BE2C (cell line): ENCODE data around the gene BRME1.

Experiments used
- DNase-seq: peaks from one replicate; pipeline ENCODE4 v3.0.0-alpha.2; 2020
- H3K27me3 ChIP-seq: fragments of 250-450 bp; sonication (Bioruptor Pico); 2 replicates; pipeline ENCODE4 v1.5.1; 2020; ENCODE audit warnings: mild to moderate bottlenecking
- H3K36me3 ChIP-seq: fragments of 250-450 bp; sonication (Bioruptor Pico); 2 replicates; pipeline ENCODE4 v1.5.1; 2020; ENCODE audit warnings: mild to moderate bottlenecking
- H3K4me1 ChIP-seq: fragments of 250-450 bp; sonication (Bioruptor Pico); 2 replicates; pipeline ENCODE4 v1.5.1; 2020
- H3K4me3 ChIP-seq: 2 replicates; pipeline ENCODE4 v1.5.1; 2011; ENCODE audit warnings: low read depth, low read length
- H3K9me3 ChIP-seq: fragments of 250-450 bp; sonication (Bioruptor Pico); 2 replicates; pipeline ENCODE4 v1.5.1; 2020
- CTCF ChIP-seq: IDR thresholded peaks from 2 replicates; pipeline ENCODE4 v1.5.1; 2012; ENCODE audit warnings: mild to moderate bottlenecking, low read depth, low read length

The BRME1 gene

GRCh38 chr19:13870873-13871272 is 35.0 kb downstream of the BRME1 start:
- Histone ChIP-seq H3K36me3 (no peaks in the 10 kb centered on the region), H3K27me3 (peaks cover 11% of the 10 kb centered on the region), H3K4me1 (no peaks in the 10 kb centered on the region; the same call in 1 of the 2 replicates), H3K4me3 (no peak overlapping the region), H3K9me3 (no peaks in the 10 kb centered on the region)
- no peak for TF ChIP-seq CTCF
- DNase-seq: no peak

DNA sequence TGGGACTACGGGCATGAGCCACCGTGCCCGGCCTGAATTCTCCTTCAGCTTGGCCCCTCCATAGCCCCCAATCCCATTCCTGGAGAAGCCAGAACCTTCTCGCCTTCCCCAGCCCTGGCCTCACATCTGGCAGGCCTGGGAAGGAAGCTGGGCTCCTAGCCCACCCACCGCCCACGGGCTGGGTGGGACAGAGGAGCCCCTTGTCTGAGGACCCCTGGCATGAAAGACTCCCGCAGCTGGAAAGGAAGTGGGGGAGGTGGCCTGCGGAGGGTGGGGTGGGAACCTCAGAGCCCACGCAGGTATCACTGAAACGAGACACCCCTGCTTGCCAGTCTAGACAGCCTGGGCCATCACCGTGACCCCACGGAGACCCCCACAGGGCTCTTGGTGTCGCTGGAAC is 36.6 kb downstream of the BRME1 start:
- no peak for DNase-seq
- H3K36me3 ChIP-seq: no peaks in the 10 kb centered on the region
- no peak for TF ChIP-seq CTCF
- H3K27me3 ChIP-seq: peaks cover 22% of the 10 kb centered on the region
- H3K4me3 ChIP-seq: no peak overlapping the region
- no peaks in the 10 kb centered on the region for H3K9me3 ChIP-seq
- no peaks in the 10 kb centered on the region; the same call in 1 of the 2 replicates for H3K4me1 ChIP-seq

GRCh38 chr19:13868663-13869062 is 37.3 kb downstream of the BRME1 start:
- Histone ChIP-seq H3K4me3 (no peak overlapping the region), H3K9me3 (no peaks in the 10 kb centered on the region), H3K27me3 (peaks cover 23% of the 10 kb centered on the region), H3K4me1 (no peaks in the 10 kb centered on the region), H3K36me3 (no peaks in the 10 kb centered on the region)
- no peak for DNase-seq
- no peak for TF ChIP-seq CTCF

DNA sequence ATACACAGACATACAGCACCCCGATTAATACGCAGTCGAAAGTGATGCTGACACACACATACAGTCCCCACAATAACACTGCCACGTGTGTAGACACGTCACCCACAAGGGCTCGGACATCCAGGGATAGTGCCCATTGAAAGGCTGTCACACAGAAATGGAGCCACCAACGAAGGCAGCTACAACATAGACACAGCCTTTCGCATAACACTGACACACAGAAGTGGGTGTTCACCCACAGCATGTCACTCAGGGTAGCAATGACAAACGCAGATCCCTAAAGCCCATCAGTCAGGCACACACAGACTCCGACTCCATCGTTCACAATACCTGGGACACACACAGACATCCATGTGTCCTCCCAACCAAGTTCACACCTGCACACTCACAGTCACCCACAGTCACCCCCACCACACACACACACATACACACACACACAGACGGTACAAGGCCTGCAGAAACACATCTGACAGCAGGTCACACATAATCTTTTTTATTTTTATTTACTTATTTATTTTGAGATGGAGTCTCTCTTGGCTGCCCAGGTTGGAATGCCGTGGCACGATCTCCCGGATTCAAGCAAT is 39.4 kb downstream of the BRME1 start:
- Histone ChIP-seq H3K9me3 (no peaks in the 10 kb centered on the region), H3K4me3 (no peak overlapping the region), H3K27me3 (peaks cover 23% of the 10 kb centered on the region), H3K36me3 (no peaks in the 10 kb centered on the region), H3K4me1 (peaks cover 5% of the 10 kb centered on the region)
- no peak for DNase-seq
- TF ChIP-seq CTCF: no peak

GRCh38 chr19:13865571-13866462 is 40.1 kb downstream of the BRME1 start:
- Histone ChIP-seq H3K27me3 (peaks cover 23% of the 10 kb centered on the region), H3K9me3 (no peaks in the 10 kb centered on the region), H3K4me1 (peaks cover 8% of the 10 kb centered on the region), H3K36me3 (no peaks in the 10 kb centered on the region), H3K4me3 (peak overlapping the region; percentile 48)
- no peak for DNase-seq
- no peak for TF ChIP-seq CTCF
